ENCODE results near the gene CEP164.
"Not testable (repeated sequence)": the region's sequence is repeated elsewhere in the genome, so short reads cannot be mapped to it uniquely, and the experiment has no call there.

The CEP164 gene

DNA sequence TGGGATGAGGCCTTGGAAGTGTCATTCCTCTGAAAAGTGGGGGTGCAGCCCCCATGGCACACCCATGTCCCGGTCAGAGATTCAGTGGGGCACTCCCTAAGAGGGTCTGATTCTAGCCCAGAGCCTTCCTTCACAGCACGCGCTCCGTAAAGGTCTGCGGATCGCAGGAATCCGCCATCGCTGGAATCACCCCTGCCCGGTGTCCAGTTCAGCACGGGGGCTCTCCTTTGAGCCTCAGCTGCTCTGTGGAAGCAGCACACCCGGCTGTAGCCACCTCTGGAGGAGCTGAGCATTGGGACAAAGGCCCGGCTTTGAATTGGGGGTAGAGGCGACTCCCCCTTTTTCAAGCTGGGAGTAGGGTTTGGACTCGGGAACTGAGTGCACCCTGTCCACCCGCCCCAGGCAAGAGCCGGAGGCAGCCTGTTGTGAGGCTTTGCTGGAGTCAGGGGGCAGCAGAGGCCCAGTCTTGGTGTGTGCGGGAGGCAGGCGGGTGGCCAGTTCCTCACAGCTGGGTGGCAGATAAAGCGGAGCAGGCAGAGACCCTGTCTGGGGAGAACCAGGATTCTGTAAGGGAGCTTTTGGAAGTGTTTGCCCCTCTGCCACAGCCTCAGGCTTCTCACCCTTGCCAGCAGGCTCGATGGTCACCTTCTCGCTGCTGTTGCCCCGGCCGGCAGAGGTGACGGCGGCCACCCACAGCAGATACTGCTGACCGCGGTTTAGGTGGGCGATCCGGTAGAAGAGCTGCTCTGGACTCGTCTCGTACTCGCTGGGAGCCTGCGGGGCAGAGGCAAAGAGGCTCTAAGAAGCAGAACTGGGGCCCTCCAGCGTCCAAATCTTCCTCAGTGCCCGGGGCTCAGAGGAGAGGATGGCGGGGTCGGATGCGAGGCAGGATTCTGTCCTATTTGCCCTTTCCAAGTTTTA, 115.9 kb downstream of the CEP164 start:
- DNase-seq, result no peak

DNA sequence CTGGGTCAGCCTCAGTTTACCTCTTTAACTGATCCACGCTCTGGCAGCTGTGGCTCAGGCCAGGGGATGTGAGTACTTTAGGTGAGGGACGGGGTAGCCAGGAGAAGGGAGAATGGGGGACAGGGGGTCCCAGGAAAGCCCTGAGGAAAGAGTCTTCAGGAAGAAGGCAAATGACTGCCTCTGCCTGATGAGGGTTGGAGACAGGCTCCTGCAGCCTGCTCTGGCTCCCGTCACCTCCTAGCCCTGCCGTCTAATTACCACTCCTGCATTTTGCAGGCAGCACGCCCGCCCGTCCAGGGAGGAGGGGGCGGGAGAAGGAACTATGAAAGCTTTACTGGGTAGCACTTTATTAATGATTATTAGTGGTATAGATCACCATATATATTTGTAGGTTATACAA, 116.6 kb downstream of the CEP164 start:
- no peak for DNase-seq

DNA sequence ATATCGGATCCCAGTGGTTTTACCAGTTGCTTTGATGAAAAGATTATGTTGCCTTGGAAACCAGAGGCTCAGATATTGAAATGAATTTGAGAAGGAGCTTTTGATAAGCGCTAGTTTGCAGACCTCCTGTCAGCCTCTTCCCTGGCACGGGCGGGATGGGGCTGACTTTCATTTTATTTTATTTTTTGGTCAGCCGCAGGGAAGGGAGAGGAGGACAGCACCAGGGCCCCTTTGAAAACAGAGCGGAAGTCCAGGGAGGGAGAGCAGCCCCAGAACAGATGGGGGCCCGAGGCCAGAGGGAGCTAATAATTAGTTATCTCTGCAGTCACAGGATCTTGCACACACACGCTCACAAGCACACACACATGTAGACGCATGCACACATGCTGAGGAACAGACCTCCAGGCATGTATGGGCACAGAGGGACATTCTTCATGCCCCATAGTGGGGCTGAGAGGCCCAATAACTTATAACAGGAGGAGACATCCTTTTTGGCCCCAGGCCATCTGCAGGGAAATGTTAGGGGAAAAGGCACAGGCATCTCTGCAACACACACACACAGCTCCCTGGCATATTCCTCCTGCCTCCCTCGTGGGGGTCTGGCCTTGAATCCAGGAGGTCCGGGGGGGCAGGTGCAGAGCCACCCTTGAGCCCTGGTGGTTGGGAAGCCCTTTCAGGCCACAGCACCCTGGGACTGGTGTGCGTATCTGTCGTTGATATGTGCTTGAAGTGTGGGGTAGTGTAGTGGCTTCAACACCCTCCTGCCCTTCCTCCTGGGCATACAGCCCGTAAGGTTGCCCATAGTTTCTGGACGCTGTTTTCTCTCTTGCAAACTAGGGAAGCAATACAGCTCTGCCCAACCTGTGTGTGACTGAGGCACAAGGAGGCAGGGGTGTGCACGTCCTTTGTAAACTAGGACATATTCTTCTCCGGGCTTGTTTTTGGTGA, 117.3 kb downstream of the CEP164 start:
- no peak for DNase-seq

- DNase-seq, result no peak
Measured at GRCh38 chr11:117449111-117449693, 121.5 kb downstream of the CEP164 start.

GRCh38 chr11:117453886-117454563, 126.4 kb downstream of the CEP164 start:
- DNase-seq, result no peak

DNA sequence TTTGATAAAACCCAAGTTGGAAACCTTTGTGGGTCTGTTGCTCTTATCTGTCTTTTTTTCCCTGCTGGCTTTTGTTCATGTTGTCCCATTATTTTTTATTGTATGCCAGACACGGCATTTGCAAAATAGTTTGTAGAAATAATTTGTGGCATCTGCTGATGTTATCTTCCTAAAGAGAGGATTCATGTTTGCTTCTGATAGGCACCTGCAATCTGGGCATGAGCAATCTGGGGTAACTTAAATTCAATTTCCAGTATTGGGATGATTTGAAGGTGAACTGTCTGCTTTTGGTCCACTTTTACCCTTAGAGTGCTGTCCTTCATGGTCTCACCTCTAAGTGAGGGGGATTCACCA, 126.9 kb downstream of the CEP164 start:
- no peak for DNase-seq

DNA sequence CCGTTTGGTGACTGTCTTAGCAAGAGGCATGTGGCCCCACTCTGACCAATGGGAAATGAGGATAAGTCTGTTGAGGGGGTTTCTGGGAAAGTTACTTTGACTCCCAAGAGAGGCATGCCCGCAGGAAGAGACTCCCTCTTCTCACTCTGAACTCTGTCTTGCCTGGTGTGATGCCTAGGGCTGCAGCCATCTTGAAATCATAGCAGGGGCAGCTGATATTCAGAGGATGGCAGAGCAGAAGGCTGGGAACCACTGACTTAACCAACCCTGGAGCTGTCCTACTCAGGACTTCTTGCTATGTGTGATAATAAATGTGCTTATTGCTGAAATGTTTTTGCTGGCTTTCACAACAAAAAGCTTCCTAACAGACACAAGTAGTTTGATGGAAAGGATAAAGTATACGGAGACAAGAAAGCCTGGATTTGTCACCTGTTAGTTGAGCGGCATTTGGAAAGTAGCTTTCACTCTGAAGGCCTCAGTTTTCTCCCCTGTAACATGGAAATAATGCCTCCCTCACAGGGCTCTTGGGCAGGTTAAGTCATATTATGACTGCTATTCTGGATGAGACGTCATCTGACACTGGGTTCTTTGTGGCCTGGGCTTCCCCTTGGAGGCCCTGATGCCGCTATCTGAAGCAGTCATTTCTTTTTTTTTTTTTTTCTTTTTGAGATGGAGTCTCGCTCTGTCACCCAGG, 128.5 kb downstream of the CEP164 start:
- peak in 1 of 5 donors; percentile 57 for DNase-seq

DNA sequence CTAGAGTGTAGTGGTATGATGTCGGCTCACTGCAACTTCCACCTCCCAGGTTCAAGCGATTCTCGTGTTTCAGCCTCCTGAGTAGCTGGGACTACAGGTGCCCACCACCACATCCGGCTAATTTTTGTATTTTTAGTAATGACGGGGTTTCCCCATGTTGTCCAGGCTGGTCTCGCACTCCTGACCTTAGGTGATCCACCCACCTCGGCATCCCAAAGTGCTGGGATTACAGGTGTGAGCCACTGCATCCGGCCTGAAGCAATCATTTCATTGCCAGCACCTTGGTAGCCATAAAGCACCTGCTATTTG, 129.0 kb downstream of the CEP164 start:
- DNase-seq, result not testable (repeated sequence)

DNA sequence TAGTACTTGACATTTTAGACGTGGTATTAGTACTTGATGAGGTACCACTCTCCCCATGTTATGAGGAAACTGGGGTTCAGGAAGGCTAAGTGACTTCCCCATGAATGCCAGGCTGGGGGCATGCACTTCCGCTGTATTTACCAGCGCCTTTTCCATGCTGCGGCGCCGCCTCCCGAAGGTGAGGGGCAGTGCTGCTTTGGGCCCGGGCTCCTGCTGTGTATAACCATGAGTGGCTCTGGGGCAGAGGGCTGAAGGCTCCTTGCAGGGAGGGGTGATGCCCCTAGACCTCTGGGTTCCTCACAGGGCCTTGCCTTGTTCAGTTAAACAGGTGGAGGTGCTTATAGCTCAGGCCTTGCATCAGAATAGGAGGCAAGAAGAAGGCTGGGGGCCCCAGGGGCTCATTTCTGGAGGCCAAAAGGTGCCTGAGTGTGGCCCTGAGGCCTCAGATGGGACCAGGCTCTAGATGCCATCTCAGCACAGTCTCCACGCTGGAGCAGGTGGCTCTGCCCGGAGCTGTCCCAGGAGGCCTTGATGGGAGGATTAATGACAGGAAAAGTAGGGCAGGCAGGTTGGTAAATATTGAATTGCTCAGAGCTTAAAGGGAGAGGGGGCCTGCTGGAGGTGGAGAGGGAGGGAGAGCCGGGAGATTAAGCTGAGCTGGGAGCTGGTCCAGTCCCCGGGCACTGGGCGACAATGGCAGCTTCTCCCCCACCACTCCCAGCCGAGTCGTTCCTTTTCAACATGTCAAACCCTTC, 129.6 kb downstream of the CEP164 start:
- DNase-seq, result no peak

DNA sequence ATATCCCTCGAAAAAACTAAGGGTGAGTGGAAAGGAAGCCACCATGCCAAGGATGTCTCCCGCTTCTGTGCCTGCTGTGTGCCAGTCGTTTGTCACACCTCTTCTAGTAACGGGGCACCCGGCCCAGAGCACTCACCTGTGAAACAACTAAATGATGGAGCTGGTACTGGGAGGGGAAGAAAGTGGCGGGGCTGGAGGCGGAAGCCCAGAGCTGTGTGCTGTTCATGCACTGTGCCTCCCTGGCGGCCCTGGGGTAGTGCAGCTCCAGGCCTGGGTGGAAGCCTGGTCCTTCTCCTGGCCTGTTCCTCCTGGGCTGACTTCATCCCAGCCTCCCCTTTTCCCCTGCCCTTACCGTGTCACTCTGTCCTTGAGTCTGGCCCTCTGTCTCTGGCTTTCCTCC, 130.2 kb downstream of the CEP164 start:
- DNase-seq, result no peak

DNA sequence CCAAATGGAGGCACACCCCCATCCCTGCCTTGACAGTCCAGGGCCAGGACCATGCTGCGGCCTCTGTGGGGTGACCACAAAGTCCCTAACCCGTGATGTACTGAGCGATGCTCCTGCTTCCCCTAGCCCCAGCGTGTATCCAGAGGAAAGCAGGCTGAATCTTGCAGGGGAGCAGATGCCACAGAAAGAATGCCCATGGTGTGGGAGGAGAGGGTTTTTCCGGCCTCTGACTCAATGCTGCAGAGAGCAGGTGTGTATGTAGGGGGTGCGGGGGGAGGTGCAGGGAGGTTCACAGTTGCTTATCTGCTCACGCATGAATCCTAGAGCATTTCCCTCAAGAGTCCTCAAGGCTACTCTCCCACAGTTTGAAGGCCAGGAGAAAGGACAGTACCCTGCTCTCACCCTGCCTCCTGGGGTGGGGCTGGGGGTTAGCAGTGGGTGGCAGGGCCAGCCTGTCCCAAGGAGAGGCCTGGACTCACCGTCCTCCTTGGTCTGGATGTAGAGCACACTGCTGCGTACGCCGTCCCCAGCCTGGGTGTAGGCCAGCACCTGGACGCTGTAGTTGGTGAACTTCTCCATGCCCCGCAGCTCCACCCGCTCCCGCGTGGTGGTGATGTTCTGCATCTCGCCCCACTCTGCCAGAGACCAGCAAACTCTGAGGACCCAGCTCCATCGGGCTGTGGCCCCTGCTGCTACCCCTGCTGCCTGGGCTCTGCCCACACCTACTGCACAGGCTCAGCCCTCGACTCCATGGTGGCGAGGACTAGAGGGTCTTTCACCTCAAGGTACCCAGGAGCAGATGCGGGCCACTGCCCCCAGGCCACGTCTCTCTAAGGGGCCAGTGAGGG, 130.8 kb downstream of the CEP164 start:
- DNase-seq, result no peak

- no peak for DNase-seq
Measured at GRCh38 chr11:117459123-117459978, 131.7 kb downstream of the CEP164 start.

GRCh38 chr11:117459979-117460300, 132.3 kb downstream of the CEP164 start:
- no peak for DNase-seq

DNA sequence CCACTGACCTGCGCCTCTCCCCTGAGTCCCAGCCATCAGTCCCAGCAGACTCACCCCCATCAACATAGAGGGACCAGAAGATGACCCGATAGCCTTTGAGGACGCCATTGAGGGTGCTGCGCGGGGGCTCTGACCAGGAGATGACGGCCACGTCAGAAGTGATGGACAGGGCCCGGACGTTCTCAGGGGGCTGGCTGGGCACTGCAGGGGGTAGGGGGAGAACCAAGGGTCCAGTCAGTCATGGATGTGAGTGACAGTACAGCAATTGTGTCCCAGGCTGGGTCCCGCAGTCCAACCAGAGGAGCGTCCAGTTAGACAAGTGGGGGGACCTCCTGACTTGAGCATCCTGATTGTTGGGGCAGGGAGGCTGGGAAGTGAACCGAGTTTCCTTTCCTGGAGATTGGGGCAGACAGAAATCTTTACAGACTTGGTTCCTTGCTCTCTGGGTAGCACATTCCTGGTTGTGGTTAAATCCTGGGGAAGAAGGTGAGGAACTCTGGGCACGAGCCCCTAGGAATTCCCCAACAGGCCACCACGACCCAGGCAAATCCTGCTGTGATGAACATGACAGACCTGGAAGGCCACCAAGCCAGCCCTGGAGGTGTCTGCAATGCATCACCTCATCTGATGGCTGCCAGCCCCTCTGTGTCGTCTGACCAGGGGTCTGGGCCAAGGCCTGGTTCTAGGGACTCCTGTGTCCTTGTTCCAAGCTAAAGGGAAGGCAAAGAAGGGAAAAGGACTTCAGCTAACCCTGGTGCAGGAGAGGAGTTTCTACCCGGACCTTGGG, 133.9 kb downstream of the CEP164 start:
- no peak for DNase-seq

DNA sequence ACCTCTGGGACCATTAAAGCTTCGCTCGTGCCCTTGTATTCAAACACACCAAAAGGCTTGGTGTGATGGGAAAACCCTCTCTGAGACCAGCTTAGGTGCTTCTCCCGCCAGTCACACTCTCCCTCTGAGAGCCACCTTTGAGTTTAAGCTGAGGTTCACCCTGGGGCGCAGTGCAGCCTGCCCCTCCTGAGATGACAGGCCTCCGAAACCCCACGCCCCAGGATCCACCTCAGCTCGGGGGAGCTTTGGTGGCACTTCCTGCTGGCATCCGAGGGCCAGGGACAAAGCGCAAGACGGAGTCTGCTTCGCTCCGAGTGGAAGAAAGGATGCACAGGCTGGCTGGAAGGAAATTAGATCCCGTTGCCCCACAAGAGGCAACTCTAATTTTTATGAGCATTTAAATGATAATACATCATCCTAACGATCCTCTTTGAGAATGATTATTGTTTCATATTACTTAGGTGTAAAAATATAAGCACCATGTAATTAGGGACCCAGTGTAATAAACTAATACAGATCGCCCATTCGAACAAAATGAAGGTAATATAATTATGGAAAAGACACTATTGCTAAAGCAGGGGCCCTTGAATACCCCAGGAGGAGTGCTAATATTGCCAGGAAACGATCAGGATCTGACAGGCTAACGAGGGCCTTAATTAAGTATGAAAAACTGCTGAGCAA, 134.7 kb downstream of the CEP164 start:
- DNase-seq, result no peak

DNA sequence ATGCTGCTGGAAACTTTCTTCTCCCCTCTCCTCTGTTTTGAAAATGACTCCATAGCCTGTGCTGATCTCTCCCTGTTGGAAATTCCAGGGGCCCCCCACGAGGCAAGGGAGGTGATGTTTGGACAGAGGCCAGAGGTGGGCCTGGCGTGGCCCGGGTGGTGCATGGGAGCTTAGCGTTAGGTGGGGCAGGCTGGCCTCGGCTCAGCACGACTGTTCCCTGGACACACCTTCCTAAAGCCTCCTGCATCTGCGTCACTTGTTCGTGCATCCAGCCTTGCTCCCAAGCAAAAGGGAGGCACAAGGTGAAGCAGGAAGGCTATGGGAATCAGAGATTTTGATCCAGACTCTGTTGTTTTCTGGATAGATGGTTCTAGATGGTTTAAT, 135.2 kb downstream of the CEP164 start:
- no peak for DNase-seq

Data from T-helper 1 cell (primary cell).